Cardiac muscle cell (in vitro differentiated cells and primary cell): ENCODE measurements around the gene PTPRT. TPM values are rescaled to one million over a fixed set of nuclear protein-coding genes. Genes with fewer than 3 reads are reported as not detected.

Experiments used
- DNase-seq, 2 donors: peaks; one replicate each; pipeline versions ENCODE4 v3.0.0 to v3.0.0-alpha.2; 2010 to 2017; ENCODE audit warnings: low read depth in 1 of 2, low spot score in 1 of 2
- H3K27ac ChIP-seq: fragments of 200-600 bp; sonication (generic); 2 replicates; pipeline ENCODE4 v1.5.1; 2016
- H3K27me3 ChIP-seq: fragments of 200-600 bp; sonication (generic); 2 replicates; pipeline ENCODE4 v1.6.0; 2016; ENCODE audit warnings: control low read depth
- H3K36me3 ChIP-seq: fragments of 200-600 bp; sonication (generic); 2 replicates; pipeline ENCODE4 v1.5.1; 2016; ENCODE audit warnings: control low read depth
- H3K4me1 ChIP-seq: fragments of 200-600 bp; sonication (generic); 2 replicates; pipeline ENCODE4 v1.8.1; 2017; ENCODE audit warnings: low read depth, mild to moderate bottlenecking, mixed run types
- H3K4me3 ChIP-seq: fragments of 200-600 bp; sonication (generic); 2 replicates; pipeline ENCODE4 v1.5.1; 2016; ENCODE audit warnings: mild to moderate bottlenecking
- H3K9me3 ChIP-seq: fragments of 200-600 bp; sonication (generic); 2 replicates; pipeline ENCODE4 v1.5.1; 2017; ENCODE audit warnings: low read depth, mild to moderate bottlenecking, control low read depth
- polyA plus RNA-seq: library from polyadenylated mRNA; unstranded; fragments of >200 nt; fragmentation: Nextera tagmentation; extraction: Ambion mirVana; gene quantifications from 2 replicates; pipeline ENCODE4 v1.2.1, GENCODE V29; 2016
- total RNA-seq: library from RNA; depleted of rRNA; stranded (reverse); fragments of >200 nt; gene quantifications from 2 replicates; pipeline ENCODE4 v1.2.3, GENCODE V29; 2016
- TF ChIP-seq, protein P1 (sequence below): IDR thresholded peaks from 2 replicates; pipeline ENCODE4 v1.5.1; 2012; ENCODE audit warnings: low read depth, mild to moderate bottlenecking, low read length

Gene PTPRT
- total and polyA plus RNA-seq, 2 experiments from 2014 or later: 0.30 to 1.4 TPM

DNA sequence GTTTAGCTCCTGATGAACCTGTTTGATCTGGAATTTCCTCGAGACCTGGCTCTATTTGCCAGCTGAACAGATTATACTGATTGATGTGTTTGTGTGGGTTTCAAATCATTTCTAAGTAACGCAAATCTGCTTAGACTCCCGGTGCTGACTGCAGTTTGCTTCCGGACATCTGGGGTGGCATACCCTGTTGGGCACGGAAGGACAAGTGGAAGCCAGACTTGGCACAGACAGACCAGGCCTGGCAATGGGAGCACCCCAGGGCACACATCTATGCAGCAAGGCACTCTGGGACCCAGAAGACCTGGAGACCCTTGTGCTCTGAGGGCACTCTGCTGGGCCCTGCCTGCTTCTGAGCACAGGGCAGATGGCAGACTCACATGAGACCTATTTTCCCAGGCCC, 1137.8 kb downstream of the PTPRT start:
- Histone ChIP-seq H3K4me1 (no peaks in the 10 kb centered on the region), H3K27me3 (no peaks in the 10 kb centered on the region), H3K4me3 (no peak overlapping the region), H3K36me3 (no peaks in the 10 kb centered on the region), H3K9me3 (no peaks in the 10 kb centered on the region), H3K27ac (no peak overlapping the region)
- DNase-seq: no peak
- TF ChIP-seq, protein P1, sequence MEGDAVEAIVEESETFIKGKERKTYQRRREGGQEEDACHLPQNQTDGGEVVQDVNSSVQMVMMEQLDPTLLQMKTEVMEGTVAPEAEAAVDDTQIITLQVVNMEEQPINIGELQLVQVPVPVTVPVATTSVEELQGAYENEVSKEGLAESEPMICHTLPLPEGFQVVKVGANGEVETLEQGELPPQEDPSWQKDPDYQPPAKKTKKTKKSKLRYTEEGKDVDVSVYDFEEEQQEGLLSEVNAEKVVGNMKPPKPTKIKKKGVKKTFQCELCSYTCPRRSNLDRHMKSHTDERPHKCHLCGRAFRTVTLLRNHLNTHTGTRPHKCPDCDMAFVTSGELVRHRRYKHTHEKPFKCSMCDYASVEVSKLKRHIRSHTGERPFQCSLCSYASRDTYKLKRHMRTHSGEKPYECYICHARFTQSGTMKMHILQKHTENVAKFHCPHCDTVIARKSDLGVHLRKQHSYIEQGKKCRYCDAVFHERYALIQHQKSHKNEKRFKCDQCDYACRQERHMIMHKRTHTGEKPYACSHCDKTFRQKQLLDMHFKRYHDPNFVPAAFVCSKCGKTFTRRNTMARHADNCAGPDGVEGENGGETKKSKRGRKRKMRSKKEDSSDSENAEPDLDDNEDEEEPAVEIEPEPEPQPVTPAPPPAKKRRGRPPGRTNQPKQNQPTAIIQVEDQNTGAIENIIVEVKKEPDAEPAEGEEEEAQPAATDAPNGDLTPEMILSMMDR: no peak

DNA sequence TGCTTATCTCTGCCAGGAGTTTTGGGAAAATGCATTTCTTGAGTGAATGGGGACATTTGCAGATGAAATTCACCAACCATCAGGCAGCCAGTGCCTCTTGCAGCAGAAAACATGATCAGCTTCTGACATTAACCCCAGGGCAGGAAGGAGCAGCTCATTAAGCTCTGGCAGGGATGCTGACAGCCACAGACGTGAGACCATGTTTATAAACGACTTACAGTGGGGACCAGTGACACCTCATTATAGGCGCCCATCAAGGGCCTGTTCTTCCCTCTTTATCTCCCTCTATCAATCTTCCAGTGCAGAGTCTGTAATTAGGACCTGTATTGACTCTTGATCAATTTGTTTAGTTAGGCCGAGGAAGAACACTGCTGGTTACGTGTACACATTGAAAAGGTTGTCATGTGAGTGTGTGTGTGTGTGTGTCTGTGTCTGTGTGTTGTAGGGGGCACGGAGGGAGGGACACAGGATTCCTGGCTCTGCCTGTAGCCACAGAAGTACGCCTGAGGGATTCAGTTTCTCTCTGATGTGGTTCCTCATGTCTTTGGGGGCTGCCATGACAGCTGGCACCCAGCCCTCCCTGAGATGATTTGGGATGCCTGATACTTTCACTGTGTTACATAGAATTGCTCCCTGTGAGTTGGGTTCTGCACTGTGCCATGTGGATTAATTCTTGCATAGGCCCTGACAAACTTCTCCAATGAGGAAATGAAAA, 1143.2 kb downstream of the PTPRT start:
- no peak for DNase-seq
- no peak overlapping the region for H3K27ac ChIP-seq
- TF ChIP-seq, protein P1: no peak
- no peaks in the 10 kb centered on the region for H3K4me1 ChIP-seq
- H3K4me3 ChIP-seq: no peak overlapping the region
- H3K36me3 ChIP-seq: no peaks in the 10 kb centered on the region
- no peaks in the 10 kb centered on the region for H3K9me3 ChIP-seq
- H3K27me3 ChIP-seq: no peaks in the 10 kb centered on the region

DNA sequence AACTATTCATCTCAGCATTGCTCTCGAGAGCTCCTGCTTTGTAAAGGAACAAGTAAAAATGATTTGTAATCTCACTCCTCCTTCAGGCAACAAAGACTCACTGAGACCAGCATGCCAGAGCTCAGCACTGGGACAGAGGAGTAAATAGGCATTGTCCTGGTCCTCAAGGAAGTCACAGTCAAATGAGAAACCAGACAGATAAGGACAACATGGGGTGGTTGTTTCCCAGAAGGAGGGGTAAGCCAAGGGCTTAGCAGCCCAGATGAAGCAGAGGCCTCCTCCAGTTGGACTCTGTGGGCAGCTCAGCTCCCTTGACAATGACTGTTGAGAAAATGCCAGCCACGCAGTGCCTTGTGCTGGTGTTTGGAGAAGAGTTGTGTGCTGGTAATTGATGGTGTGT, 1145.8 kb downstream of the PTPRT start:
- DNase-seq: no peak
- Histone ChIP-seq H3K4me3 (no peak overlapping the region), H3K9me3 (no peaks in the 10 kb centered on the region), H3K36me3 (no peaks in the 10 kb centered on the region), H3K27ac (no peak overlapping the region), H3K4me1 (no peaks in the 10 kb centered on the region), H3K27me3 (no peaks in the 10 kb centered on the region)
- TF ChIP-seq, protein P1: no peak

DNA sequence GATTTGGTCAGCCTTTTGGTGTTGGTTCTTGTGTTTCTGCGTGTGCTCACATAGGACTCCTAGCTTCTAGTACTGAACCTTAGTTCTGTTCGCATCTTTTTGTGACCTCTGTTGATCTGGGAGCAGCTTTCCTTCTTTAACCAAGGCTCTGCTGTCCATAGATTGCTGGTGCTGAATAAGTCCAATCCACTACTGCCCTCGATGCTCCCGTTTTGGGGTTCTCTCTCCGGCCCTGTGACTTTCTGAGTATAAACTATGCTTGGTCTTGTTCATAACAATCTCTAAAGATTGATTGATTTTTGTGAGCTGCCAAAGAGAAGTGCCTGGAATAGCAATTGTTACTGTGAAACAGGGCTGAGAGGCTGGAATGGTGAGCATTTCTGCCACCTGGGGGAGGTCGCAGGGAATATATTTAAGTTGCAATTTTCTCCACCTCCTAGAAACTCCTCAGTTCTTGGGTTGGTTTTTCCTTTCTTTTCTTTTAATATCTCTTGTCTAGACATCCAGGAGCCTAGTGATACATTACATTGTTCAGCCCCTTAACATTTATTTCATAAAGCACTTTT, 1148.6 kb downstream of the PTPRT start:
- Histone ChIP-seq H3K27ac (no peak overlapping the region), H3K9me3 (no peaks in the 10 kb centered on the region), H3K4me3 (no peak overlapping the region), H3K36me3 (no peaks in the 10 kb centered on the region), H3K27me3 (no peaks in the 10 kb centered on the region), H3K4me1 (no peaks in the 10 kb centered on the region)
- TF ChIP-seq, protein P1: no peak
- DNase-seq: peak in 1 of 2 donors; percentile 52

DNA sequence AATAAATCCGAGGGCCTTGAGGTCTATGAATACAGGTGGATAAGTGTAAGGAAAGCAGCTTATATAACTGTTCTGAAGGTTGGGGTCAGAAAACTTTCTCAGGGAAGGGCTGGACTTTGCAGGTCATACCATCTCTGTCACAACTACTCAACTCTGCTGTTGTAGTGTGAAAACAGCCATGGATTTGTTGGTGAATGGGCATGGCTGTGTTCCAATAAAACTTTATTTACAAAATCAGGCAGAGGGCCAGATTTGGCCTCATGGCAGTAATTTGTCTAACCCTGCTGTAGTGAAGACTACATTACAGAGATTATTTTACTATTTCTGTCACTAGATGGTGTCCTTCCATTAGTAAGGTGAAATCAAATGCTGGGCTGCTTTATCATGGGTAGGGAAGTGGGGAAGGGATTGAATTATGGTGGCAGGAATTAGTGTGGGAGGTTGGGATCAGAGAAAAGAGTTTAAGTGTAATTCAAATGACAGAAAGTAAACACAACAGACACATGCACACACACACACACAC, 1161.9 kb downstream of the PTPRT start:
- no peaks in the 10 kb centered on the region for H3K36me3 ChIP-seq
- no peaks in the 10 kb centered on the region for H3K4me1 ChIP-seq
- DNase-seq: no peak
- no peaks in the 10 kb centered on the region for H3K9me3 ChIP-seq
- H3K27me3 ChIP-seq: no peaks in the 10 kb centered on the region
- H3K27ac ChIP-seq: no peak overlapping the region
- no peak overlapping the region for H3K4me3 ChIP-seq
- TF ChIP-seq, protein P1: no peak
